Nephron (organoid): Measurements from ENCODE around the gene LDLRAD2.
A peak's percentile ranks its signal among the peaks of the same experiment; 100 is the strongest.

Experiments
- H3K27ac Mint-ChIP-seq, 3 experiments: 2 replicates each; pipeline ENCODE4 v1.8.0; 2020; ENCODE audit warnings: mixed read lengths in 3 of 3, mild to moderate bottlenecking in 2 of 3, moderate library complexity in 1 of 3
- H3K27me3 Mint-ChIP-seq: 2 replicates; pipeline ENCODE4 v1.8.0; 2021; ENCODE audit warnings: low read depth, mild to moderate bottlenecking, moderate library complexity, mixed read lengths
- H3K36me3 Mint-ChIP-seq: 2 replicates; pipeline ENCODE4 v1.8.0; 2020; ENCODE audit warnings: low read depth, mixed read lengths
- H3K4me1 Mint-ChIP-seq: 2 replicates; pipeline ENCODE4 v1.8.0; 2020; ENCODE audit warnings: mixed read lengths
- H3K4me3 Mint-ChIP-seq, 3 experiments: 2 replicates each; pipeline ENCODE4 v1.8.0; 2020; ENCODE audit warnings: mild to moderate bottlenecking in 3 of 3, mixed read lengths in 3 of 3, moderate library complexity in 2 of 3
- H3K9me3 Mint-ChIP-seq: 2 replicates; pipeline ENCODE4 v1.8.0; 2020; ENCODE audit warnings: mixed read lengths
- TF ChIP-seq, protein P1 (sequence below), 3 experiments: fragments of 200-600 bp; sonication (generic); IDR thresholded peaks; one replicate each; pipeline ENCODE4 v1.5.0; 2021; ENCODE audit warnings: antibody characterized with exemption in 3 of 3; ENCODE audit not compliant: unreplicated experiment in 3 of 3

The LDLRAD2 gene

DNA sequence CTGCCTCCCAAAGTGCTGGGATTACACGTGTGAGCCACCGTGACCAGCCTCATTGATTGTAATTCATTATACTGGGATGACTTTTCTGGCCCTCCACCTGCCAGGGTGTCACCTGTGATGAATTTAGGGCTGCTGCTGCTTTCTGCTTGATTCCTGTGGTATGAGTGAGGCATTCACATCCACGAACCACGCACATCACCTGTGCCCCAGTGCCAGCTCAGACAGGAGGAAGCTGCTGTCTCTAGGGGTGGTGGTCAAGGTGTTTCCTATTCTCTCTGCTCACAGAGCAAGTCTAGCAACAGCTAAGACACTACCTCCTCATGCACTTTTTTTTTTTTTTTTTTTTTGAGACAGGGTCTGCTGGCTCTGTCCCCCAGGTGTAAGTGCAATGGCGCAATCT, 12.3 kb upstream of the LDLRAD2 start:
- Mint-ChIP-seq H3K4me3 (no peak overlapping the region), H3K36me3 (no peaks in the 10 kb centered on the region), H3K4me1 (no peaks in the 10 kb centered on the region), H3K27me3 (peaks cover 8% of the 10 kb centered on the region), H3K27ac (no peak overlapping the region), H3K9me3 (peaks cover 4% of the 10 kb centered on the region)
- TF ChIP-seq, protein P1, sequence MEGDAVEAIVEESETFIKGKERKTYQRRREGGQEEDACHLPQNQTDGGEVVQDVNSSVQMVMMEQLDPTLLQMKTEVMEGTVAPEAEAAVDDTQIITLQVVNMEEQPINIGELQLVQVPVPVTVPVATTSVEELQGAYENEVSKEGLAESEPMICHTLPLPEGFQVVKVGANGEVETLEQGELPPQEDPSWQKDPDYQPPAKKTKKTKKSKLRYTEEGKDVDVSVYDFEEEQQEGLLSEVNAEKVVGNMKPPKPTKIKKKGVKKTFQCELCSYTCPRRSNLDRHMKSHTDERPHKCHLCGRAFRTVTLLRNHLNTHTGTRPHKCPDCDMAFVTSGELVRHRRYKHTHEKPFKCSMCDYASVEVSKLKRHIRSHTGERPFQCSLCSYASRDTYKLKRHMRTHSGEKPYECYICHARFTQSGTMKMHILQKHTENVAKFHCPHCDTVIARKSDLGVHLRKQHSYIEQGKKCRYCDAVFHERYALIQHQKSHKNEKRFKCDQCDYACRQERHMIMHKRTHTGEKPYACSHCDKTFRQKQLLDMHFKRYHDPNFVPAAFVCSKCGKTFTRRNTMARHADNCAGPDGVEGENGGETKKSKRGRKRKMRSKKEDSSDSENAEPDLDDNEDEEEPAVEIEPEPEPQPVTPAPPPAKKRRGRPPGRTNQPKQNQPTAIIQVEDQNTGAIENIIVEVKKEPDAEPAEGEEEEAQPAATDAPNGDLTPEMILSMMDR (IDR thresholded peaks at IDR 0.05; ENCODE audit: unreplicated experiment in 3 of 3), result no peak

GRCh38 chr1:21801100-21801499, 11.0 kb upstream of the LDLRAD2 start:
- no peak overlapping the region for H3K27ac Mint-ChIP-seq
- TF ChIP-seq, protein P1 (IDR thresholded peaks at IDR 0.05; ENCODE audit: unreplicated experiment in 3 of 3), result no peak
- H3K4me1 Mint-ChIP-seq, result no peaks in the 10 kb centered on the region
- H3K4me3 Mint-ChIP-seq, result no peak overlapping the region
- peaks cover 8% of the 10 kb centered on the region for H3K27me3 Mint-ChIP-seq
- H3K9me3 Mint-ChIP-seq, result no peaks in the 10 kb centered on the region
- H3K36me3 Mint-ChIP-seq, result no peaks in the 10 kb centered on the region

DNA sequence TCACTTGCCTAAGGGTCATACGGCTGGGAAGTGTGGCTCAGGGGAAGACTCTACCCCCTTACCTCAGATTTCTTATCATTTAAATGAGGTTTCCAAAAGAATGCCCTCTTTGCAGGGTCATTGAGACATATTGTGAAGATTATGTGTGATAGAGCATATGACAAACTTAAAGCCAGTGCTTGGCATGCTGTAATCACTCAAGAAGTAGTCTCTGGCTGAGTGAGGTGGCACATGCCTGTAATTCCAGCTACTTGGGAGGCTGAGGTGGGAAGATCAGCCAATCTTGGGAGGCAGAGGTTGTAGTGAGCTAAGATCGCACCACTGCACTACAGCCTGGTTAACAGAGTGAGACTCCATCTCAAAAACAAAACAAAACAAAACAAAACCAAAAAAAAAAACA, 7.5 kb upstream of the LDLRAD2 start:
- no peak overlapping the region for H3K4me3 Mint-ChIP-seq
- no peaks in the 10 kb centered on the region for H3K36me3 Mint-ChIP-seq
- peaks cover 8% of the 10 kb centered on the region for H3K27me3 Mint-ChIP-seq
- H3K4me1 Mint-ChIP-seq, result no peaks in the 10 kb centered on the region
- no peaks in the 10 kb centered on the region for H3K9me3 Mint-ChIP-seq
- no peak overlapping the region for H3K27ac Mint-ChIP-seq
- TF ChIP-seq, protein P1 (IDR thresholded peaks at IDR 0.05; ENCODE audit: unreplicated experiment in 3 of 3), result no peak

- TF ChIP-seq, protein P1 (IDR thresholded peaks at IDR 0.05; ENCODE audit: unreplicated experiment in 3 of 3), result no peak
- peaks cover 10% of the 10 kb centered on the region for H3K4me1 Mint-ChIP-seq
- H3K9me3 Mint-ChIP-seq, result no peaks in the 10 kb centered on the region
- H3K4me3 Mint-ChIP-seq, result no peak overlapping the region
- H3K27ac Mint-ChIP-seq, result no peak overlapping the region
- no peaks in the 10 kb centered on the region for H3K36me3 Mint-ChIP-seq
- H3K27me3 Mint-ChIP-seq, result peaks cover 5% of the 10 kb centered on the region
Observed at GRCh38 chr1:21813542-21813941, 1.5 kb downstream of the LDLRAD2 start.

- H3K27me3 Mint-ChIP-seq, result peaks cover 5% of the 10 kb centered on the region
Observed at GRCh38 chr1:21814241-21814918, 2.3 kb downstream of the LDLRAD2 start.

More at GRCh38 chr1:21814241-21814918, 2.3 kb downstream of the LDLRAD2 start:
- Mint-ChIP-seq H3K9me3 (no peaks in the 10 kb centered on the region), H3K4me3 (peak overlapping the region in 2 of 3 experiments; percentile 51 to 59), H3K36me3 (no peaks in the 10 kb centered on the region), H3K27ac (no peak overlapping the region), H3K4me1 (peaks cover 10% of the 10 kb centered on the region)
- TF ChIP-seq, protein P1 (IDR thresholded peaks at IDR 0.05; ENCODE audit: unreplicated experiment in 3 of 3), result peak; percentile 62 to 77 (median 65)
